B cell (primary cell): Measurements from ENCODE around the gene RABGAP1L. TPM values are rescaled to one million over a fixed set of nuclear protein-coding genes. Genes with fewer than 3 reads are reported as not detected.
"Not testable (repeated sequence)": the region's sequence is repeated elsewhere in the genome, so short reads cannot be mapped to it uniquely, and the experiment has no call there.

Source experiments
- ATAC-seq: fragments of 200-7000 bp; cut with Tn5 transposase; one replicate; pipeline ENCODE4 v1.10.0; 2021; ENCODE audit warnings: low read depth, mild to moderate bottlenecking, moderate number of reproducible peaks, moderate library complexity
- CTCF ChIA-PET: fragments of 350-600 bp; sonication (Branson Sonifier 250); formaldehyde crosslinking; loops from one replicate; lab custom pipeline; 2021; ENCODE audit warnings: antibody characterized with exemption, inconsistent platforms; lab: Charles Lee
- POLR2A ChIA-PET: fragments of 350-600 bp; sonication (Branson Sonifier 250); formaldehyde crosslinking; loops from one replicate; lab custom pipeline; 2021; ENCODE audit warnings: antibody characterized with exemption; lab: Charles Lee
- DNase-seq: peaks from one replicate; pipeline ENCODE4 v3.0.0; 2013
- H2AFZ ChIP-seq: 2 replicates; pipeline ENCODE4 v1.6.1; 2012; ENCODE audit warnings: mild to moderate bottlenecking, low read depth, low read length; ENCODE audit not compliant: insufficient read depth, poor library complexity, severe bottlenecking
- H3K27ac ChIP-seq, 2 donors: 1 replicate in 1 of 2; 2 replicates in 1 of 2; pipeline ENCODE4 v1.5.1; 2012 to 2013; ENCODE audit warnings: low read length in 2 of 2, mild to moderate bottlenecking in 2 of 2, moderate library complexity in 1 of 2
- H3K27me3 ChIP-seq, 4 experiments: fragments of 200-600 bp in 1 of 4; sonication (generic) in 1 of 4; replicated peaks in 1 of 4; 1 replicate in 2 of 4; 2 replicates in 2 of 4; pipeline versions ENCODE4 v1.6.1 to v1.7.0; 2013 to 2016; ENCODE audit warnings: low read length in 3 of 4, mild to moderate bottlenecking in 2 of 4, mixed read lengths in 1 of 4, moderate library complexity in 1 of 4; ENCODE audit not compliant: insufficient read depth in 4 of 4, control insufficient read depth in 3 of 4; ENCODE audit errors: control extremely low read depth in 1 of 4
- H3K36me3 ChIP-seq, 2 experiments: replicated peaks in 1 of 2; 1 replicate in 1 of 2; 2 replicates in 1 of 2; pipeline versions ENCODE4 v1.6.1 to v1.7.1; 2013; ENCODE audit warnings: low read length in 1 of 2; ENCODE audit not compliant: insufficient read depth in 2 of 2, control insufficient read depth in 1 of 2; ENCODE audit errors: control extremely low read depth in 1 of 2, extremely low read depth in 1 of 2
- H3K4me1 ChIP-seq, 2 donors: fragments of 200-600 bp in 1 of 2; sonication (generic) in 1 of 2; 1 replicate in 1 of 2; 2 replicates in 1 of 2; pipeline versions ENCODE4 v1.5.1 to v1.6.1; 2013 to 2017; ENCODE audit warnings: low read length in 2 of 2; ENCODE audit not compliant: control insufficient read depth in 2 of 2, insufficient read depth in 2 of 2
- H3K4me2 ChIP-seq: replicated peaks from 2 replicates; pipeline ENCODE3; 2012; ENCODE audit warnings: mild to moderate bottlenecking, low read depth, low read length; ENCODE audit not compliant: poor library complexity, severe bottlenecking
- H3K4me3 ChIP-seq, 5 experiments: fragments of 200-600 bp in 1 of 5; sonication (generic) in 1 of 5; 1 replicate in 3 of 5; 2 replicates in 2 of 5; pipeline versions ENCODE4 v1.5.1 to v1.7.0; 2011 to 2016; ENCODE audit warnings: low read length in 4 of 5, mild to moderate bottlenecking in 4 of 5, low read depth in 2 of 5, control low read depth in 1 of 5, moderate library complexity in 1 of 5; ENCODE audit not compliant: insufficient read depth in 1 of 5; ENCODE audit errors: control extremely low read depth in 1 of 5, extremely low read depth in 1 of 5
- H3K79me2 ChIP-seq: fragments of 200-600 bp; sonication (generic); one replicate; pipeline ENCODE4 v1.6.0; 2016; ENCODE audit warnings: low read length; ENCODE audit not compliant: control insufficient read depth, insufficient read depth
- H3K9ac ChIP-seq: fragments of 200-600 bp; sonication (generic); 2 replicates; pipeline ENCODE4 v1.6.1; 2017; ENCODE audit warnings: mild to moderate bottlenecking, low read length, moderate library complexity
- H3K9me3 ChIP-seq, 3 donors: one replicate each; pipeline versions ENCODE4 v1.6.1 to v1.7.1; 2013; ENCODE audit warnings: low read length in 2 of 3; ENCODE audit not compliant: control insufficient read depth in 2 of 3, insufficient read depth in 1 of 3; ENCODE audit errors: control extremely low read depth in 1 of 3
- H4K20me1 ChIP-seq: 2 replicates; pipeline ENCODE4 v1.6.0; 2012; ENCODE audit warnings: mild to moderate bottlenecking, low read length; ENCODE audit not compliant: insufficient read depth, control insufficient read depth, poor library complexity, severe bottlenecking
- H3K27ac Mint-ChIP-seq: one replicate; pipeline ENCODE4 v1.8.0; 2021; ENCODE audit warnings: mixed read lengths
- H3K27me3 Mint-ChIP-seq: one replicate; pipeline ENCODE4 v1.8.0; 2021; ENCODE audit warnings: mixed read lengths
- H3K4me1 Mint-ChIP-seq: one replicate; pipeline ENCODE4 v1.8.0; 2021; ENCODE audit warnings: mixed read lengths
- H3K4me3 Mint-ChIP-seq: one replicate; pipeline ENCODE4 v1.8.0; 2021; ENCODE audit warnings: mixed read lengths
- H3K9me3 Mint-ChIP-seq: one replicate; pipeline ENCODE4 v1.8.0; 2022; ENCODE audit warnings: mixed read lengths; ENCODE audit not compliant: insufficient read depth
- EZH2 ChIP-seq: IDR thresholded peaks from 2 replicates; pipeline ENCODE4 v1.6.1; 2012; ENCODE audit warnings: borderline replicate concordance, low read depth, mild to moderate bottlenecking, moderate library complexity, low read length; ENCODE audit not compliant: insufficient read depth, poor library complexity, severe bottlenecking
- WGBS: methylation state at CpG from one replicate; pipeline ENCODE4 v1.1.5; 2013; ENCODE audit warnings: missing lambda C conversion rate; ENCODE audit not compliant: insufficient coverage; 5-methylcytosine and 5-hydroxymethylcytosine counted together
- intact Hi-C: fragments of 100-400 bp; cut with micrococcal nuclease; formaldehyde crosslinking; loops from one replicate; pipeline ENCODE4 v1.10.0; 2022
- polyA plus RNA-seq: library from polyadenylated mRNA; depleted of rRNA; stranded (reverse); fragments of >200 nt; gene quantifications from 2 replicates; pipeline ENCODE4 v1.2.3, GENCODE V29; 2012
- total RNA-seq, 2 donors: library from RNA; stranded (reverse); fragments of 120-200 nt in 1 of 2; gene quantifications; 1 replicate in 1 of 2; 2 replicates in 1 of 2; pipeline versions ENCODE4 v1.2.3 to v1.2.4, GENCODE V29; 2013 to 2022
- TF ChIP-seq, protein P1 (sequence below): fragments of 200-600 bp; IDR thresholded peaks from one replicate; pipeline ENCODE4 v1.8.0; 2022; ENCODE audit warnings: antibody characterized with exemption, mild to moderate bottlenecking

The RABGAP1L gene
- total and polyA plus RNA-seq, 2 donors (not counting 1 experiment from before 2014, with no cell fraction given): 34.9 to 159 TPM

- WGBS: 96% methylated on average over 3 of the region's 6 CpGs
- DNase-seq: no peak
Observed at GRCh38 chr1:174333437-174333836, 174.1 kb downstream of the RABGAP1L start.

DNA sequence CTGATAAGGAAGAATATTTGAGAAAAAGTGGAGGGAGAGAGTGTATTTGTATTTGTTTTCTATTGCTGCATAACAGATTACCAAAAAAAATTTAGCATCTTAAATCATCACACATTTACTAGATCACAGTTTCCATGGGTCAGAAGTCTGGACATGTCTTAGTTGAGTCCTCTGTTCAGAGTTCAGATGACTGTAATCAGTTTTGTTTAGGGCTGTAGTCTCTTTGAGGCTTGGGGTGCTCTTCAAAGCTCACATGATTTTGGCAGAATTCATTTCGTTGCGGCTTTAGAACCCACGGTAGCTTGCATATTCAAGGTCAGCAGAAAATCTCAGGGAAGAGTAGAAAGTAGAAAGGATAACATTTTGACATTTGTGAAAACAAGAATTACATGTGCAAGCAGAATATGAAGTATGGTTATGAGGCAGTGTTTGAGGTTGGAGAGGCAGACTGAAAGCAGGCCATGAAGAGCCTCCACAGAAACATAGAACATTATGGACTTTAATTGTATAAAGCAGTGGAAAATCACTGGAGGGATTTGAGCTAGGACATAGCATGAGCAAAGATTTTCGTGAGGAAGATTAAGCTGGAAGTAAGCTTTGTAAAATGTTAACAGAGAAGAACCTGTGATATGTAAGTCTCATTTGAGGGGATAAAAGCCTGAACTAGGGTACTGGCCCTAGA is 177.8 kb downstream of the RABGAP1L start:
- DNase-seq (no peak), ATAC-seq (no peak)
- no peak overlapping the region for H3K4me3 Mint-ChIP-seq
- TF ChIP-seq, protein P1, sequence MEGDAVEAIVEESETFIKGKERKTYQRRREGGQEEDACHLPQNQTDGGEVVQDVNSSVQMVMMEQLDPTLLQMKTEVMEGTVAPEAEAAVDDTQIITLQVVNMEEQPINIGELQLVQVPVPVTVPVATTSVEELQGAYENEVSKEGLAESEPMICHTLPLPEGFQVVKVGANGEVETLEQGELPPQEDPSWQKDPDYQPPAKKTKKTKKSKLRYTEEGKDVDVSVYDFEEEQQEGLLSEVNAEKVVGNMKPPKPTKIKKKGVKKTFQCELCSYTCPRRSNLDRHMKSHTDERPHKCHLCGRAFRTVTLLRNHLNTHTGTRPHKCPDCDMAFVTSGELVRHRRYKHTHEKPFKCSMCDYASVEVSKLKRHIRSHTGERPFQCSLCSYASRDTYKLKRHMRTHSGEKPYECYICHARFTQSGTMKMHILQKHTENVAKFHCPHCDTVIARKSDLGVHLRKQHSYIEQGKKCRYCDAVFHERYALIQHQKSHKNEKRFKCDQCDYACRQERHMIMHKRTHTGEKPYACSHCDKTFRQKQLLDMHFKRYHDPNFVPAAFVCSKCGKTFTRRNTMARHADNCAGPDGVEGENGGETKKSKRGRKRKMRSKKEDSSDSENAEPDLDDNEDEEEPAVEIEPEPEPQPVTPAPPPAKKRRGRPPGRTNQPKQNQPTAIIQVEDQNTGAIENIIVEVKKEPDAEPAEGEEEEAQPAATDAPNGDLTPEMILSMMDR: no peak
- no peak for TF ChIP-seq EZH2
- intact Hi-C loops: no loop called here
- Histone ChIP-seq H3K36me3 (peaks cover 0 to 3% of the 10 kb centered on the region in 2 experiments), H3K27ac (peak overlapping the region in 1 of 2 donors; percentile 31), H3K4me2 (no peak overlapping the region), H3K9ac (no peak overlapping the region), H4K20me1 (no peaks in the 10 kb centered on the region), H3K4me3 (no peak overlapping the region), H3K4me1 (no peaks in the 10 kb centered on the region), H3K9me3 (no peaks in the 10 kb centered on the region), H3K79me2 (no peaks in the 10 kb centered on the region), H2AFZ (no peak overlapping the region), H3K27me3 (no peaks in the 10 kb centered on the region)
- H3K27ac Mint-ChIP-seq: peak overlapping the region; percentile 18
- ChIA-PET CTCF (no interaction called here), POLR2A (no interaction called here)
- peaks cover 3% of the 10 kb centered on the region for H3K9me3 Mint-ChIP-seq
- H3K4me1 Mint-ChIP-seq: peaks cover 26% of the 10 kb centered on the region
- 97% methylated on average over 4 of the region's 4 CpGs for WGBS
- no peaks in the 10 kb centered on the region for H3K27me3 Mint-ChIP-seq

More at GRCh38 chr1:174333437-174333836, 174.1 kb downstream of the RABGAP1L start:
- Histone ChIP-seq H3K27me3 (no peaks in the 10 kb centered on the region), H4K20me1 (no peaks in the 10 kb centered on the region), H3K4me2 (no peak overlapping the region), H3K79me2 (no peaks in the 10 kb centered on the region), H3K27ac (no peak overlapping the region), H3K4me1 (no peaks in the 10 kb centered on the region), H3K4me3 (no peak overlapping the region), H3K9ac (no peak overlapping the region), H2AFZ (no peak overlapping the region), H3K36me3 (no peaks in the 10 kb centered on the region), H3K9me3 (no peaks in the 10 kb centered on the region)
- Mint-ChIP-seq H3K27me3 (no peaks in the 10 kb centered on the region), H3K9me3 (peaks cover 2% of the 10 kb centered on the region), H3K27ac (no peak overlapping the region), H3K4me3 (no peak overlapping the region), H3K4me1 (peaks cover 36% of the 10 kb centered on the region)
- TF ChIP-seq, protein P1: no peak
- no peak for TF ChIP-seq EZH2
- no peak for ATAC-seq
- POLR2A ChIA-PET: no interaction called here
- CTCF ChIA-PET: no interaction called here
- intact Hi-C loops: no loop called here

DNA sequence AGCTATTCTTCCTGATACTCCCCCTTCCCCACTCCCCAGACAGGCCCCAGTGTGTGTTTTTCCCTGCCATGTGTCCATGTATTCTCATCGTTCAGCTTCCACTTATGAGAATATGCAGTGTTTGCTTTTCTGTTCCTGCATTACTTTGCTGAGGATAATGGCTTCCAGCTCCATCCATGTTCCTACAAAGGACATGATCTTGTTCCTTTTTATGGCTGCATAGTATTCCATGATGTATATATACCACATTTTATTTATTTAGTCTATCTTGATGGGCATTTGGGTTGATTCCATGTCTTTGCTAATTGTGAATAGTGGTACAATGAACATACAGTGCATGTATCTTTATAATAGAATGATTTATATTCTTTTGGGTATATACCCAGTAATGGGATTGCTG is 181.1 kb downstream of the RABGAP1L start:
- intact Hi-C loops, ATAC-seq, DNase-seq, H4K20me1 ChIP-seq, H3K4me1 ChIP-seq, H3K27me3 Mint-ChIP-seq, POLR2A ChIA-PET, H3K36me3 ChIP-seq, H3K4me3 Mint-ChIP-seq, H3K27me3 ChIP-seq, H3K4me3 ChIP-seq, H3K4me2 ChIP-seq, H3K9me3 ChIP-seq, H3K27ac Mint-ChIP-seq, CTCF ChIA-PET, H3K27ac ChIP-seq, H3K9ac ChIP-seq, H3K9me3 Mint-ChIP-seq, H3K79me2 ChIP-seq, H2AFZ ChIP-seq: not testable (repeated sequence)
- 100% methylated on average over 1 of the region's 1 CpG for WGBS
- peaks cover 28% of the 10 kb centered on the region for H3K4me1 Mint-ChIP-seq
